ENCODE measurements around the gene YRDC.

The YRDC gene, protein sequence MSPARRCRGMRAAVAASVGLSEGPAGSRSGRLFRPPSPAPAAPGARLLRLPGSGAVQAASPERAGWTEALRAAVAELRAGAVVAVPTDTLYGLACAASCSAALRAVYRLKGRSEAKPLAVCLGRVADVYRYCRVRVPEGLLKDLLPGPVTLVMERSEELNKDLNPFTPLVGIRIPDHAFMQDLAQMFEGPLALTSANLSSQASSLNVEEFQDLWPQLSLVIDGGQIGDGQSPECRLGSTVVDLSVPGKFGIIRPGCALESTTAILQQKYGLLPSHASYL

DNA sequence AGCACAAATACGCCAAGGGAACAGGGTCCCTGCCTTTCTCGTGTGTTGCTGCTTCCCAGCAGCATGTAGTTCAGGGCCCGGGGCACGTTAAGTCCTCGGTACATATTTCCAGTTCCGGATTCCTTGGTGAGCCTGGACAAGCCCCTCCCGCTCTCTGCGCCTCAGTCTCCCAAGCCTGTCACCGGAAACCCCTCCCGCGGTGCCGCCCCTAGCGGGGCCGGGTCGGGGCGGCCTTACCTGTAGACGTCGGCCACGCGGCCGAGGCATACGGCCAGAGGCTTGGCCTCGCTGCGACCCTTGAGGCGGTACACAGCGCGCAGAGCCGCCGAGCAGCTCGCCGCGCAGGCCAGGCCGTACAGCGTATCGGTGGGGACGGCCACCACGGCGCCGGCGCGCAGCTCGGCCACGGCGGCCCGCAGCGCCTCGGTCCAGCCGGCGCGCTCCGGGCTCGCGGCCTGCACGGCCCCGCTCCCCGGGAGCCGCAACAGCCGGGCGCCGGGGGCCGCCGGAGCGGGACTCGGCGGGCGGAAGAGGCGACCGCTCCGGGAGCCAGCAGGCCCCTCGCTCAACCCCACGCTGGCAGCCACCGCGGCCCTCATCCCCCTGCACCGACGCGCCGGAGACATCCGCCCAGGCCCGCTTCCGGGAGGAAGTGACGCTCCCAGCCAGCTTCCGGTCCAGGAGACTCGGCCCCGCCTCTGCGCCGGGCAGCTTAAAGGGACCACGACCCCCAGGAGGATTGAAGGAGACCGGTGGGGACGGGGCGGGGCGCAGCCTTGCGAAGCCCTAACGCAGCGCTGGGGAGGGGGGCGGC, at the start of gene YRDC, which contains the start of gene C1orf122:
Gene YRDC (minus strand): TSS at position 654 of the 814 bp plus-strand sequence. CDS start 28 bp downstream, at position 626.
Gene C1orf122 (plus strand): TSS at position 236 of the 814 bp plus-strand sequence. CDS start 615 bp downstream, outside the sequence.
- peak; percentile 92 to 93 for DNase-seq

DNA sequence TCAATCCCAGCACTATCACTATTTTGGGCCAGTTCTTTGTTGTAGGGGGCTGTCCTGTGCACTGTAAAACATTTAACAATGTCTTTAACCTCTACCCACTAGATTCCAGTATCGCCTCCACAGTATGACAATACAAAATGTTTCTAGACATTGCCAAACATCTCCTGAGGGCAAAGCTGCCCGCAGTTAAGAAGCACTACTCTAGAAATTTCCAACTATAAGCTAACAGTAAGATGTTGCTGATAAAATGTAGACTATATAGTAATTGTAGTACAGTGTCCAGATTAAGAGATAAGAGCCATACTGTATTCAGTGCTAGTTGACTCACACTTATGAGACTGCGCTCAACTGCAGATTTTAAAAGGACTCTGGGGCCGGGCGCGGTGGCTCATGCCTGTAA, 46.4 kb upstream of the YRDC start:
- DNase-seq, result no peak

- no peak for DNase-seq
These were observed 45.1 kb upstream of the YRDC start for GRCh38 chr1:37853157-37853556.

GRCh38 chr1:37851782-37852210, 43.8 kb upstream of the YRDC start:
- no peak for DNase-seq

DNA sequence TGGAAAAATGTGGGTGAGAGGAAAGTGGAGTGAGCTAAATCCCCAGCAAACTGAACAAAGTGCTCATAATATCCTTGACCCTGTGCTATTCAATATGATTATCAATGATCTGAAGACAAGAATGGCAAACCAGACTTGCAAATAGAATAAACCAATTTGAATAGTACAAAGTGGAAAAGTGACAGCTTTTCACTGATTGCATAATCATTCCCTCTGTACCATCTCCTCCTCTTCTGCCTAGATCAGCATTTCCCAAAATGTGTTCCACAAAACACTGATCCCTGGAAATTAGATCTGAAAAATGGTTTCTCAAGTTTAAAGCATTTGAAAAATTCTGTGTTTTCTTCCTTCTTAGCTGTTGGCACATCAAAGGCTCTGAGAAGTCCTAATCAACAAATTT, 43.3 kb upstream of the YRDC start:
- no peak for DNase-seq

DNA sequence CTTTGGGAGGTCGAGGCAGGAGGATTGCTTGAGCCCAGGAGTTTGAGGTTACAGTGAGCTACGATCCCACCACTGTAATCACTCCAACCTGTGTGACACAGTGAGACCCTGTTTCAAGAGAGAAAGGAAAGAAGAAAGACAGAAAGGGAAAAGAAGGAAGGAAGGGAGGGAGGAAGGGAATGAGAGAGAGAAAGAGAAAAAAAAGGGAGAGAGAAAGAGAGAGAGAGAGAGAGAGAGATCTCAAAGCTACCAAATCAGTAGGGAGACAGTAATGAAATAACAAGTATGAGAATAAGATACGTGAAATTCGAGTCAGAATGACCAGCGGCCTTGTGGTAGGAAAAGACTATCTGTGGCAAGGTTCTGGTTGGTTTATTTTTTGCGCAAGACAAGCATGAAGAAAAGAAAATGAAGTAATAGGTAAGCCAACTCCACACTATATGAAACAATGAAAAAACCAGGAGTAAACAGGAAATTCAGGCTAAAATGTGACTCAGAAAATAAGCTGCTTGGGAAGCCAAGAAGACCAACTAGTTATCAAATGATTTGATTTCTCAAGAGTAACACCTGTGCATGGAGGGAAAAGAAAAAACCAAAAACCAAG, 42.4 kb upstream of the YRDC start:
- DNase-seq, result no peak

DNA sequence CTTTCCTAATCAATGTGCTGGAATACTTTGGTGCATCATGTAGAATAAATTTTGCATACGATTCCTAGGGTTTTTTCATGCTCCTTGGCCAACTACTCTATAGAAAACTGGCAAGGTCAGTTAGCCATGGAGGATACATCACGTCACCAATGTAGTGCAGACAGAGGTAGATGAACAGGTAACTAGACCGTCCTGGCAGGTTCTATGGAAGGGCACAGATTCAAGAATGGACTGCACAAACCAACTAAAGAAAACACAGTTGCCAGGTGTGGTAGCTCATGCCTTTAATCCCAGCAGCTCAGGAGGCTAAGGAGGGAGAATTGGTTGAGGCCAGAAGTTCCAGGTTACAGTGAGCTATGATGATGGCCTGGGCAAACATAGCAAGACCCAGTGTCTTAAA, 41.5 kb upstream of the YRDC start:
- DNase-seq, result no peak

DNA sequence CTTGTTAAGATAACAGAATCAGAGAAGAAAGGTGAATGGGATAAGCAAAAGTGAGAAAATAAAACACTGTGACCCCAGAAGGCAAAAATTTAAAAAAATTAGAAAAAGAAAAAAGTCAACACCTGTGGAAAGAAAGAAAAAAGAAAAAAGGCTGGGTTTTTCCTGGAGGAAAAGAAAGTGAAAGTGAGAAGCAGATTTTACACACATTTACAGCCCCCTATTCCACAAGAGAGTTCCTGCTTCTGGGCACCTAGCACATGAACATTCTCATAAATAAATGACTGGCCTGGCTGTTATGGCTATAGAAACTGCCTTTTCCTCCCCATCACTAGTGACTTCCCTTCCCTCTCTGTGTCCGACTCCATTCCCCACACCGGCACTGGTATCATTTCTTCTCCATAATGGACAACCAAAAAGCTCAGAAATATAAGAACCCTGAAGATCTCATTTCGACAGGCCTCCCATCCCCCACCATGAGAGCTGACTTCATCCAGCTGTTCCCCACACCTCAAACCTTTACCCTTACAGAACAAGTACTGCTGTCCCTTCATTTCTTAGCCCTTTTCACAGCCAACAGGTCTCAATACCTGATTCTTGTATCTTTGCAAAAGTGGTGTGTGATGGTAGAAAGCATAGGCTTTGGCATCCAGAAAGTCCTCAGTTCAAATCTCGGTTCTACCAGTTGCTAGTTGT, 38.8 kb upstream of the YRDC start:
- no peak for DNase-seq

DNA sequence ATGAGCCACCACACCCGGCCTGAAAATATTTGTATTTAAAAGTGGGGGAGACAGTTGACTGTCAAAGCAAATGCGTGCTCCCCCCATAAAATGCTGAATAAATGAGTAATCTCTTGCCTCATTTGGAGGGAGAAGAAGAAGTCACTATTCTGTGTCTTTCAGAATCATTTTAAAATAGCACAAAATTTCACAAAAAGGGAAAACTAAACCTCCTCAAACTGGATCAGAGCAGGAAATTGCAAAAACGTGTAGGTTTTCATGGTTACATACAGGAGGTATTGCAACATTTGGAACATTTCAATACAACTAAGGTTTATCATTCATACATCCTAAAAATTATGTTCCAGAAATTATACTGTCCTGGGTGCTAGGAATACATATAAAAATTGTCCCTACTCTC, 37.8 kb upstream of the YRDC start:
- DNase-seq, result no peak

DNA sequence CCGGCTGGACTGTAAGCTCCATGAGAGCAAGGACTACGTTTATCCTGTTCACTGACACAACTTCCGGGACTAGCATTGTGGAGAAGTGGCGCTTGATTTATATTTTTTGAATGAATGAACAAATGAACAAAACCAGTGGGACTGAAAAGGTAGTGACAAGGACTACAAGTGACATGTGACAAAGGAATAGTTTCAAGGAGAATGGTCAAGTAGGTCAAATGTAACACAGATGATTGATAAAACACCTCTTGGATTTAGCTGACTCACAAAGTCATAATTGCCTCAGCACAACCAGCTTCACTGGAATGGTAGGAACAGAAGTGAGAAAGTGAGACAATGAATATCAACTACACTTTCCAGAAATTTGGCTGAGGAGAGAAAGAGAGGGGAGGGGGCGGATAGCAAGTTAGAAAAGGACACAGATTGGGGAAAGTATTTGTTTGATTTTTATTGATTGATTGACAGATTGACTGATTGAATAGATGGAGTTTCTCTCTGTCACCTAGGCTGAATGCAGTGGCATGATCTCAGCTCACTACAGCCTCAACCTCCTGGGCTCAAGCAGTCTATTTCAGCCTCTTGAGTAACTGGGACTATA, 37.1 kb upstream of the YRDC start:
- DNase-seq, result no peak

- DNase-seq, result no peak
These were observed 36.5 kb upstream of the YRDC start for GRCh38 chr1:37844536-37844935.

DNA sequence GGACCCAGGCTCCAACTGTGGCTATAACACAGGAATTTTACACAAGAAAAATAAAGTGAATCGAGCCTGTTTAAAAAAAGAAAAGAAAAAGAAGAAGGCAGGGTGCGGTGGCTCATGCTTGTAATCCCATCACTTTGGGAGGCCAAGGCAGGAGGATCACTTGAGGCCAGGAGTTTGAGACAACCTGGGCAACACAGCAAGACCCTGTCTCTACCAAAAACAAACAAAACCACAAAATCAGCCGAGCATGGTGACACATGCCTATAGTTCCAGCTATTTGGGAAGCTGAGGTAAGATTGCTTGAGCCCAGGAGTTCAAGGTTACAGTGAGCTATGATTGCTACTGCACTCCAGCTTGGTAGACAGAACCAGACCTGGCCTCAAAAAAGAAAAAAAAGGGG, 33.6 kb upstream of the YRDC start:
- no peak for DNase-seq

- no peak for DNase-seq
These were observed 32.7 kb upstream of the YRDC start for GRCh38 chr1:37840711-37841110.

DNA sequence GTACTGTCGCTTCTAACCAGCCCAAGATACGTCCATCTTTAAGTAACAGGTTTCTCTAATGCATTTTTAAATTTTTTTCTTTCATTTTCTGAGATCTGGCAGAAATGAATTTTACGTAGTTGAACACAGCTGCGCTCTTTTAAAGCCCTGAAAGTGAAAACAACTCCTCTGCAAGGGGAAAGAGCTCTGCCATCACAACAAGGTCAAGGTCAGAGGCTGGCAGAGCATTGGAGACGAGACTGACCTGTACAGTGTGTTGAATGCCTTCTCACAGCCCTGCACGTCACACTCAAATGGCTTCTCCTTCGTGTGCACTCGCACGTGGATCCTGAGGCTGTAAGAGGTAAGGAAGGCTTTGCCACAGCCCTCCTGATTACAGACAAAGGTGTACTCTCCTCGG, 31.7 kb upstream of the YRDC start:
- no peak for DNase-seq

DNA sequence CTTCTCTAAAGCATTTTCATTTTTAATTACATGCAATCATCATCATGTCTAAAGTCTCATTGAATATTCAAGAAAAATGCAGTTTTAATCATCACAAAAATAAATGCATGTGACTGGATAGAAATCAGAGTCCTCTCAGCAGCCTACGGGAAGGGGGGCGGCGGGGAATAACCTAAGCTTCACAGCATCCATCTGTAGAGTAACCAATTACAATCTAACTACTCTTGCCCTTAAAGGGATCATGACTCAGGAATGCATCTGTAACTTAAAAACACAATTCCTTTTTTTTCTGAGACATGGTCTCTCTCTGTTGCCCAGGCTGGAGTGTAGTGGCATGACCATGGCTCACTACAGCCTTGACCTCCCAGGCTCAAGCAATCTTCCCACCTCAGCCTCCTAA, 28.8 kb upstream of the YRDC start:
- no peak for DNase-seq

GRCh38 chr1:37831809-37832208, 23.8 kb upstream of the YRDC start:
- no peak for DNase-seq

- DNase-seq, result no peak
These were observed 23.1 kb upstream of the YRDC start for GRCh38 chr1:37831109-37831508.

DNA sequence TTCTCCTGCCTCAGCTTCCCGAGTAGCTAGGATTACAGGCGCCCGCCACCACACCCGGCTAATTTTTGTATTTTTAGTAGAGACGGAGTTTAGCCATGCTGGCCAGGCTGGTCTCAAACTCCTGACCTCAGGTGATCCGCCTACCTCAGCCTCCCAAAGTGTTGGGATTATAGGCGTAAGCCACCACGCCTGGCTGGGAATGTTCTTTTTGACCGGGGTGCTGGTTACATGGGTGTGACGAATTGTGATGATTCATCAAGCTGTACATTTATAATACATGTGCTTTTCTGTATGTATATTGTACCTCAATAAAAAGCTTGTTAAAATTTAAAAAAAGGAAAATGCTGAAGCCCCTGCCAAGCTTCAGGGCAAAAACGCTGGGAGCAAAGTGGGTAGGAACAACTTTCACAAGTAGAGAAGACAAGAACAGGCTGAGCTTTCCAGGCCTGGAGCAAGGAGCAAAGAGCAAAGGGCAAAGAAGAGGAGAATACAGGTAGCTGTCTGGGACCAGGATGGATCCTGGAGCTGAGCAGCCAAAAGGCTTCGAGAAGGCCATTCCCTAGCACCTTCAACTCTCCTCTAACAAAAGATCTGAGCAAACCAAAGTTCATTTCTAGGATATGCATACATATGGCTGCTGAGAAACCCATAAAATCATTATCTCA, 20.5 kb upstream of the YRDC start:
- DNase-seq, result no peak

- DNase-seq, result no peak
These were observed 17.5 kb upstream of the YRDC start for GRCh38 chr1:37825506-37825905.

- DNase-seq, result no peak
These were observed 16.0 kb upstream of the YRDC start for GRCh38 chr1:37824001-37824400.

DNA sequence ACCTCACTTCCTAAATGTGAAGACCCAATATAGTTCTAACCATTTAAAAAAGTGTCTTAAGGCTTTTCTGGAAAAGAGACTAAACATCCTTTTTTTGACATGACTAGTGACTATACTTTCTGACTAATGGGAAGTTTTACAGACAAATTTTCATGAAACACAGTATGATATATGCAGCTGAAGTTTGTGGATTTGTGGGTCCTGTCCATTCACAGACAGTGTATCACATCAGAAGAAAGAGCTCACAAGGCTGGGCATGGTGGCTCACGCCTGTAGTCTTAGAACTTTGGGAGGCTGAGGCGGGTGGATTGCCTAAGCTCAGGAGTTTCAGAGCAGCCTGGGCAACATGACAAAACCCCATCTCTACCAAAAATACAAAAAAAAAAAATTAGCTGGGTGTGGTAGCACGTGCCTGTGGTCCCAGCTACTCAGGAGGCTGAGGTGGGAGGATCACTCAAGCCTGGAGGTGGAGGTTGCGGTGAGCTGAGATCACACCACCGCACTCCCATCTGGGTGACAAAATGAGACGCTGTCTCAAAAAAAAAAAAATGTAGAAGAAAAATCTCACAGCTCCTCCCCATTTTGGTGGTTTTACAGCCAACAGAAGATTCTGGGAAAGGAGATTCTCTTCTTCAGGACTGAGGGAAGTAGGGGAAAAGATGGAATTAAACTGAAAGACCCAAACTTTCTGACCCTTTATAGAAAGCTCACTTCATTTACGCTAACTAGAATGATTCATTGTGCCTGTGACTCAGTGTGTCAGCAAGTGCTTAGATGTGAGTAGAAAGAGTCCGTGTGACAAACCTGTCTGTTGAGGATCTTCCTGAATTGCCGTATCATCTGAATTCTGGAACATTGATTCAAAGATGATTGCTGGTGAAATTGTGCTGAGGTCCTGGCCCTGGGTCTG, 15.2 kb upstream of the YRDC start:
- no peak for DNase-seq
